Camera-type eye (tissue), 1 donor: ENCODE data around the gene RHOT2. TPM values are rescaled to one million over a fixed set of nuclear protein-coding genes. Genes with fewer than 3 reads are reported as not detected.

Source experiments
- total RNA-seq: library from RNA; depleted of rRNA; stranded (reverse); fragments of >200 nt; gene quantifications from one replicate; pipeline ENCODE4 v1.2.3, GENCODE V29; 2014

The RHOT2 gene
- total RNA-seq, 1 donor from 2014 or later, result 56.3 TPM

Other genes with a start within 250 kb of the RHOT2 start
- 37.7 TPM for gene RAB11FIP3, start 242.5 kb upstream of the RHOT2 start, total RNA-seq
- gene CAPN15, start 140.4 kb upstream of the RHOT2 start, total RNA-seq, result 31.0 TPM
- 2.0 TPM for gene PRR35, start 107.7 kb upstream of the RHOT2 start, total RNA-seq
- 0.66 TPM for gene NHLRC4, start 101.1 kb upstream of the RHOT2 start, total RNA-seq
- 36.3 TPM for gene PIGQ, start 98.2 kb upstream of the RHOT2 start, total RNA-seq
- gene RAB40C, start 78.1 kb upstream of the RHOT2 start, total RNA-seq, result 18.9 TPM
- gene WFIKKN1, start 37.1 kb upstream of the RHOT2 start, total RNA-seq, result 0.71 TPM
- gene METTL26, start 31.8 kb upstream of the RHOT2 start, total RNA-seq, result 54.3 TPM
- gene MCRIP2, start 26.3 kb upstream of the RHOT2 start, total RNA-seq, result 8.7 TPM
- 33.2 TPM for gene WDR90, start 18.8 kb upstream of the RHOT2 start, total RNA-seq
- 4.3 TPM for gene RHBDL1, start 7.5 kb downstream of the RHOT2 start, total RNA-seq
- gene STUB1, start 12.3 kb downstream of the RHOT2 start, total RNA-seq, result 55.4 TPM
- gene JMJD8, start 16.2 kb downstream of the RHOT2 start, total RNA-seq, result 43.3 TPM
- gene WDR24, start 22.3 kb downstream of the RHOT2 start, total RNA-seq, result 8.1 TPM
- 5.8 TPM for gene FBXL16, start 37.7 kb downstream of the RHOT2 start, total RNA-seq
- 41.1 TPM for gene METRN, start 47.0 kb downstream of the RHOT2 start, total RNA-seq
- gene ANTKMT, start 53.0 kb downstream of the RHOT2 start, total RNA-seq, result 25.7 TPM
- 1.0 TPM for gene CCDC78, start 58.3 kb downstream of the RHOT2 start, total RNA-seq
- 4.0 TPM for gene HAGHL, start 59.0 kb downstream of the RHOT2 start, total RNA-seq
- gene CIAO3, start 72.9 kb downstream of the RHOT2 start, total RNA-seq, result 42.7 TPM
- gene MSLN, start 92.6 kb downstream of the RHOT2 start, total RNA-seq, result 19.4 TPM
- 19.1 TPM for gene RPUSD1, start 120.2 kb downstream of the RHOT2 start, total RNA-seq
- 49.8 TPM for gene CHTF18, start 120.5 kb downstream of the RHOT2 start, total RNA-seq
- gene GNG13, start 132.6 kb downstream of the RHOT2 start, total RNA-seq, result 3.8 TPM